Activated gamma-delta T cell treated with Interleukin-2 at 50 U/mL for 16 hours (primary cell): ENCODE measurements around the gene TNNI2.

ENCODE experiments used
- DNase-seq: peaks from one replicate; pipeline ENCODE4 v3.0.0-alpha.2; 2020

TNNI2 gene

DNA sequence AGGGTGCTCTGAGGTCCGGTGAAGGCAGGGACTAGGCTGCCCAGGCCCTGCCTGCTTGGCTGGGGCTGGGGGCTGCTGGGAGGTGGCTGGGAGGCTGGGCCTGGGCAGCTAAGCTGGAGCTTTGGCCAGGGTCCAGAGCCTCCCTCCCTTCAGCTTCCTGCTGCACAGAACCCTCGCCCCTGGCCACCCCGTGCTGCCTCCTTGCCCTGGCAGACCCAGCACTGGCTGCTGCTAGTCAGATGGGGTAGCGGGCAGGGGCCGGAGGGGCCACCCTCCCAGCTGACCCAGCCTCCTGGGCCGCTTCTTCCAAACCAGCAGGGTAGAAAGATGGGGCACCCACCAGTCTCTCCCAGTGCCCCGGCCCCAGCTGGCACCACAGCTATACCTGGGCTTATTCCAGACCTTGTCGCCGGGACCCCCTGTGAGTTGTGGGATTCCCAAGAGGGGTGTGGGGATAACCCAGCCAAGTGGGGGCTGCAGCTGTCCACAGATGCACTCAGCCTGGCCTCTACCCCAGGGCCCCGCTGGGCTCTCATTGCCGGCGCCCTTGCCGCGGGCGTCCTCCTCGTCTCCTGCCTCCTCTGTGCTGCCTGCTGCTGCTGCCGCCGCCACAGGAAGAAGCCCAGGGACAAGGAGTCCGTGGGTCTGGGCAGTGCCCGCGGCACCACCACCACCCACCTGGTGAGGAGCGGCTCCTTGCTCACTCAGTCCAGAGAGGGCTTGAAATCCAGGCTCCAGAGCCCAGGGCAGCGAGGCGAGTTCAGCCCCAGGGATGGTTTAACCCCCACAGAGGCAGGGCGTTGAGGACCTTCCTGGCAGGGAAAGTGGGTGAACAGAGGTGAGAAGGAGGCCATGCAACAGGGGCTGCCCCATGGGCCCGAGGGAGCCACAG is 3.8 kb upstream of the TNNI2 start, which contains the start of gene SYT8:
Gene SYT8, plus strand, starts transcription at position 212 of the 892 bp plus-strand sequence. Its CDS starts 116 bp downstream, at position 328.
- DNase-seq = no peak

GRCh38 chr11:1835671-1836010 is 3.1 kb upstream of the TNNI2 start:
- DNase-seq = no peak

DNA sequence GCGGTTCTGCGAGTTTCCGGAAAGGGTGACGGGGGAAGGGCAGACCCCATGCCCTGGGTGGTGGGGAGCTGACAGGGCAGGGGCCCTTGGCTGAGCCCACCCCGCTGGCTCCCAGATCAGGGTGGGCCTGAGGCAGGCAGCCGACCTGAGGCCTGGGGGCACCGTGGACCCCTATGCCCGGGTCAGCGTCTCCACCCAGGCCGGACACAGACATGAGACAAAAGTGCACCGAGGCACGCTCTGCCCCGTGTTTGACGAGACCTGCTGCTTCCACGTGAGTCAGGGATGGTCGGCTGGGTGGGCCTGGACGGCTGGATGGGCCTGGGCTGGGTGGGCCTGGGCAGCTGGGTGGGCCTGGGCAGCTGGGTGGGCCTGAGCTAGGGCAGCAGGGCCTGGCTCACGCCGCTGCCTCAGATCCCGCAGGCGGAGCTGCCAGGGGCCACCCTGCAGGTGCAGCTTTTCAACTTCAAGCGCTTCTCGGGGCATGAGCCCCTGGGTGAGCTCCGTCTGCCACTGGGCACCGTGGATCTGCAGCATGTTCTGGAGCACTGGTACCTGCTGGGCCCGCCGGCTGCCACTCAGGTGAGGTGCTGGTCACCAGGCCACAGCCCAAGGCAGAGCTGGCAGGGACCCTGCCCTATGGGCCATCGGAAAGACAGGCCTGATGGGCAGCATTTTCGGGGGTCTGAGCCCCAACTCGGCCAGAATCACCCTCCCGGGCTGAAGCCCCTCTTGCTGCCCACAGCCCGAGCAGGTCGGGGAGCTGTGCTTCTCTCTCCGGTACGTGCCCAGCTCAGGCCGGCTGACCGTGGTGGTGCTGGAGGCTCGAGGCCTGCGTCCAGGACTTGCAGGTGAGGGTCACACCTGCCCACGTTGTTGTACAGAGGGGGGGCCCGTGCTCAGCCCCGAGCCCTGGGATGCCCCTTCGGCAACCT is 2.5 kb upstream of the TNNI2 start:
- DNase-seq = no peak

GRCh38 chr11:1837171-1838076 is 1.4 kb upstream of the TNNI2 start:
- DNase-seq = peak; percentile 90

- no peak for DNase-seq
These were observed 730 bp upstream of the TNNI2 start for GRCh38 chr11:1838077-1838425.

DNA sequence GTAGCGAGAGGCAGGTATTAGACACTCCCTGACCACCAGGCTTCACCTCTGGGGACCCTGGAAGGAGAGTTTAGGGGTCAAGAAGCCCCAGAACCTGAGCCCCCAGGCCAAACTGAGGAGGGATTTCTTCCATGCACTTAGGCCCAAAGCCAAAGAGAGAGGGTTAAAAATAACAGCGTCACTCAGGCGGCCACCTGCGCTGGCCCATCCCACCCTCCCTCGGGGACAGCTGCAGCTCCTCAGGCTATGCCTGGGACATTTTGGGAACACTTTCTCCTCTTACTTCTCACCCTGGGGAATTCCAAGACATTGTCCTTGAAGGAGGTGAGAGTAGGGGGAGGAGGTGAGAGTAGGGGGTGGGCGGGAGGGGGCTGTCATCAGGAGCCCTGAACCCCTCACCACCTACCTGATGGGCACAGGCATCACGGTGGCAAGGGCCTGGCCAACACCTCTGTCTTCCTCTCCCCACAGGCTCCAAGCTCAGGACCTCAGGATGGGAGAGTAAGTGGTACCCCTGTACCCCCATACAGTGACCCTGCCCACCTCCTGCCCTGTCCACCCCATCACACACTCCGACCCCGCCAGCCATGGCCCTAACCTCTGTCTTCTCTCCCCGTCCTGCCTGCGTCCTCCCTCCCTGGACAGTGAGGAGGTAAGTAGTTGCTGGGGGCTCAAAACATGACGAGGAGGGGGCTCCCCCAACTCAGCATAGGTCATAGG is 583 bp downstream of the TNNI2 start:
- no peak for DNase-seq

DNA sequence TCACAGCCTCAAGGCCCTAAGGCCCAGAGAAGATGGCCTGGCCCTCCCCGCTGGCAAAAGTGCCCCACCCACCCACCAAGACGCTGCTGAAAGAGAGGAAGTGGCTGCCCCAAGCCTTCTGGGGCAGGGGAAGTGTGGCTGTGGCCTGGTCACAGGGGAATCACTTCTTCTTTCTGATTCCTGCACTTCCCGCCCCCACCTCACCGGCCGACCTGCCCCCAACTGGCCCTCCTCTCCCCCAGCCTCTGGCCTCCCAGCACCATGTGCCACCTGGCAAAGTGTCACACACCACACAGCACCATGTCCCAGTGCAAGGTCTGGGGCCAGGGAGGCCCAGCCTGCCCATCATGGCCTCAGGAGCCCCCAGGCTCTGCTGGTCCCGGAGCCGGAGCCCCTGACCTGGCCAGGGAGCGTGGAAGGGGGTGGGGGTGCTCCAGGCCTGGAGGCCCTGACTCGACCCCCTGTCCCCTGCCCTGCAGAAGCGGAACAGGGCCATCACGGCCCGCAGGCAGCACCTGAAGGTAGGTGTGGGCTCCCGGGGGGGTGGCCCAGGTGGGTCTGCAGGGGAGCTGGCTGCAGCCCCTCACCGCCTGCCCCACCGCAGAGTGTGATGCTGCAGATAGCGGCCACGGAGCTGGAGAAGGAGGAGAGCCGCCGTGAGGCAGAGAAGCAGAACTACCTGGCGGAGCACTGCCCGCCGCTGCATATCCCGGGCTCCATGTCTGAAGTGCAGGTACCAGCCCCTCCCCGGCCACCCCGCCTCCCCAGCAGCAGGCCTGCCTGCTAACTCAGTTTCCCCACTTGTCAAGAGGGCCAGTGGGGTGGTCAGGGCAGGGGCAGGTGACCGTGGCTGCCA is 1.4 kb downstream of the TNNI2 start:
- DNase-seq = no peak

- DNase-seq = no peak
These were observed 2.1 kb downstream of the TNNI2 start for GRCh38 chr11:1840780-1841480.

GRCh38 chr11:1841511-1842148 is 2.8 kb downstream of the TNNI2 start:
- no peak for DNase-seq

GRCh38 chr11:1842149-1843097 is 3.6 kb downstream of the TNNI2 start:
- DNase-seq = no peak

DNA sequence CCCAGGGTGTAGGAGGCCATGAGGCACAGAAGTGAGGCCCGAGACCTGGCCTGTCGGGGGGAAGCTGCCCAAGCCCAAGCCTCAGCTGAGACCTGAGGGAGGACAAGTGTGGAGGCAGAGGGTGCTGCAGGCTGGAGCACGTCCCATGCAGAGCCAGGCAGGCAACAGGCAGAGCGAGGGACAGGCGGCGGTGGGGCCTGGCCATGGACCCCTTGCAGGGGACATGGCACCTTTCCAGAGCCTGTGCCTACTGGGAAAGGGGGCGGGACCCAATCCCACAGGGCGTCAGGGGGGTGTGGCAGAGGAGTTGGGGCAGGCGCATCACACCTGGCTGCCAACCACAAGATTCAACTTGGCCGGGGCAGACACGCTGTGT is 4.3 kb downstream of the TNNI2 start:
- DNase-seq = no peak

DNA sequence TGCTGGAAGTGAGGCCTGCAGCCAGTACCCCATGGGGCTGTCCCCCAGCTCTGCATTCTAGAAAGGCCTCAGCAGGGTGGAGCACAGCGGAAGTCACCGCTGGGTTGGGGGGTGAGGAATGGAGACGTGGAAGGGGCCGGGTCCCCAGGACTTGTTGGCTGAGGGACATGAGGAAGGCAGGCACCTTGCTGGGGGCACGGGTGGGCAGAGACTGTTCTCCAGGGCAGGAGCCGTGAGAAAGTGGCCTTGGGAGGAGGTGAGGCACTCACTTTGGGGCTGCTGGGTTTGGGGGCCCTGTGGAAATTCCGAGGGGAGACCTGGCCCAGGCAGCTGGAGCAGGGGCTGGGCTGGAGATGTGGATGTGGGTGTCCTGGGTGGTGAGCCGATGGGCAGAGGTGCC is 5.0 kb downstream of the TNNI2 start:
- DNase-seq = no peak

GRCh38 chr11:1844221-1845094 is 5.7 kb downstream of the TNNI2 start:
- peak; percentile 46 for DNase-seq

DNA sequence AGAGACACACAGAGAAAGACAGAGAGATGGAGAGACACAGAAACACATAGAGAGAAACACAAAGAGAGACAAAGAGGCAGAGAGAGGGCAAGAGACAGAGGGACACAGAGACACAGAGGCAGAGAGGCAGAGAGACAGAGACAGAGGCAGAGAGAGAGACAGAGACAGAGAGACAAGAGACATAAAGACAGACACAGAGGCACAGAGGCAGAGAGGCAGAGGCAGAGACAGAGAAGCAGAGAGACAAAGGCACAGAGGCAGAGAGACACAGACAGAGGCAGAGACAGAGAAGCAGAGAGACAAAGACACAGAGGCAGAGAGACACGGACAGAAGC is 6.3 kb downstream of the TNNI2 start:
- DNase-seq = no peak

GRCh38 chr11:1845561-1846452 is 7.0 kb downstream of the TNNI2 start:
- DNase-seq = peak; percentile 55

DNA sequence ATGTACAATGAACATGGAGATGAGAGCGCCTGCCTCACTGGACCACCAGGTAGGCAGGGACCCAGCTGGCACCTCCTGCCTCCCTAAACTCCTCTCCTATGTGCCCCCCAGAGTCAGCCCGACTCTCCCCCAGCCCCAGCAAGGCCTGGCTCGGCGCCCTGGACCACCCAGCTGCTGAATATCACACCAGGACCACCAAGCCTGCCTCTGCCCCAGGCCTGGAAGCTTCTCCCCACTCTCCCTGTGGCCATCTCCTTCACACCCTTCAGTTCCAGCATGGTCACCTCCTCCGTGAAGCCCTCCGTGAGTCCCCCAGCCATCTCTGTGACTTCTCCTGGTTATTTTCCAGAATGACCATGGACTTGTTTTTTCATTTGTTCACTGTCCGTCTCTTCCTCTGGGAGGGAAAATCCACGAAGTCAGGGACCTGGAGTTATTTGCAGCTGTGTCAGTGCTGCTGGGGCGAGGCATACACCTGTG is 7.7 kb downstream of the TNNI2 start:
- DNase-seq = no peak
